BLaER1 (cell line): ENCODE results near the gene XYLT1.
"Not testable (repeated sequence)": the region's sequence is repeated elsewhere in the genome, so short reads cannot be mapped to it uniquely, and the experiment has no call there.

ENCODE experiments used
- H3K27ac ChIP-seq: shearing (Covaris generic); formaldehyde crosslinking; 2 replicates; pipeline ENCODE4 v1.8.1; 2022
- H3K27me3 ChIP-seq: shearing (Covaris generic); formaldehyde crosslinking; 2 replicates; pipeline ENCODE4 v1.8.1; 2022
- H3K36me3 ChIP-seq: shearing (Covaris generic); formaldehyde crosslinking; 2 replicates; pipeline ENCODE4 v1.8.1; 2022
- H3K4me1 ChIP-seq: shearing (Covaris generic); formaldehyde crosslinking; 2 replicates; pipeline ENCODE4 v1.8.1; 2022
- H3K4me2 ChIP-seq: shearing (Covaris generic); formaldehyde crosslinking; 2 replicates; pipeline ENCODE4 v1.8.1; 2022
- H3K4me3 ChIP-seq: shearing (Covaris generic); formaldehyde crosslinking; 2 replicates; pipeline ENCODE4 v1.8.1; 2022
- H3K9ac ChIP-seq: shearing (Covaris generic); formaldehyde crosslinking; 2 replicates; pipeline ENCODE4 v1.8.1; 2022
- H3K9me3 ChIP-seq: shearing (Covaris generic); formaldehyde crosslinking; 2 replicates; pipeline ENCODE4 v1.8.1; 2022
- H4K20me1 ChIP-seq: shearing (Covaris generic); formaldehyde crosslinking; 2 replicates; pipeline ENCODE4 v1.8.1; 2022
- Cebpa-rat ChIP-seq: shearing (Covaris generic); IDR thresholded peaks from 2 replicates; pipeline ENCODE4 v1.8.1; 2022

The XYLT1 gene

GRCh38 chr16:17313085-17313611 is 157.6 kb downstream of the XYLT1 start:
- Histone ChIP-seq H3K4me1 (peaks cover 53% of the 10 kb centered on the region), H3K9ac (no peak overlapping the region), H3K27me3 (no peaks in the 10 kb centered on the region), H4K20me1 (peaks cover 97% of the 10 kb centered on the region), H3K27ac (peak overlapping the region; percentile 52), H3K4me3 (no peak overlapping the region), H3K4me2 (peak overlapping the region; percentile 45), H3K9me3 (peaks cover 44% of the 10 kb centered on the region), H3K36me3 (peaks cover 69% of the 10 kb centered on the region)
- TF ChIP-seq Cebpa-rat: no peak

DNA sequence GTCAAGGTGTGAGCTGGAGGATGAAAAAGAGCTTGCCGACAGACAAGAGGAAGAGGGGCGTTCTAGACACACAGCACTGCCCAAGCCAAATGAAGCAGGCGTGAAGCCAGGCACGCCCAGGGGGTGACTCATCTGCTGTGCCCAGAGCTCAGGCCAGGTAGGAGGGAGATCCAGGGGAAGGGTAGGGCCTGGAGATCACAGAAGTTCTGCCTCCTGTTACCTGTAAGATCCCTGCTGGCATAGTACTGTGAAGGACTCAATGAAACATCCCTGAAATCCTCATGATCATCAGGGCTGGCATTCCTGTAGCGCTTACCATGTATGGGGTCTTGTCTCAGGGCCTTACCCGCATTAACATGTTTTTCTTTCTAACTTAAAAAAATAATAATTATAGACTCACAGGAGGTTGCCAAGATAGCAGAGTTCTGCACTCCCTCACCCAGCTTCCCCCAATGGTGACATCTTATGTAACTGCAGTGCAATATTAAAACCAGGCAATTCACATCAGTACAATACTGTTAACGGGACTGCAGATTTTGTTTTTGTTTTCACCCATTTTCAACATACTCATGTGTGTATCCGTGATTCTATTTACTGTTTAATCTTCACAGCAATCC is 158.6 kb downstream of the XYLT1 start:
- Histone ChIP-seq H3K9me3 (peaks cover 44% of the 10 kb centered on the region), H3K9ac (no peak overlapping the region), H3K4me1 (peaks cover 53% of the 10 kb centered on the region), H3K27me3 (no peaks in the 10 kb centered on the region), H4K20me1 (peaks cover 97% of the 10 kb centered on the region), H3K4me2 (no peak overlapping the region), H3K36me3 (peaks cover 68% of the 10 kb centered on the region), H3K27ac (no peak overlapping the region), H3K4me3 (peak overlapping the region; percentile 8; the same call in 1 of the 2 replicates)
- no peak for TF ChIP-seq Cebpa-rat

DNA sequence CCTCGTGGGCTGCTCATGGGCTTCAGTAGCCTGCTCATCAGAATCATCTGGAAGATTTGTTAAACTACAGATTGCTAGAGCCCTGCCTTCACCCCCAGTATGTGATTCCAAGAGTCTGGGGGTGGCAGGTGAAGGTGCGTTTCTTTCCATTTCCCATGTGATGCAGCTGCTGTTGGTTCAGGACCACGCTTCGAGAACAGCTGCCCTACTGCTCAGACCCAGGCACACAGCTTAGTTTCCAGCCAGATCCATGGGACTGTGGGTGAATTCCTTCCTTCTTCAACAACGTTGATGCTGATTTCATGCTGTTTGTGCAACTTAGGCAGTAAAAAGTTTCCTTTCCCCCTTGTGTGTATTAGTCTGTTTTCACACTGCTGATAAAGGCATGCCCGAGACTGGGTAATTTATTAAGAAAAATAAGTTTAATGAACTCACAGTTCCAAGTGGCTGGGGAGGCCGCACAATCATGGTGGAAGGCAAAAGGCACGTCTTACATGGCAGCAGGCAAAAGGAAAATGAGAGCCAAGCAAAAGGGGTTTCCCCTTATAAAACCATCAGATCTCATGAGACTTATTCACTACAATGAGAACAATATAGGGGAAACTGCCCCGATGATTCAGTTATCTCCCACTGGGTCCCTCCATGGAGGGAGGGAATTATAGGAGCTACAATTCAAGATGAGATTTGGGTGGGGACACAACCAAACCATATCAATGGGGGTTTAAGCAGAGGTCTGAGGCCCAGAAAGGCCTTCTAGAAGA is 159.2 kb downstream of the XYLT1 start:
- peaks cover 53% of the 10 kb centered on the region for H3K4me1 ChIP-seq
- no peak overlapping the region for H3K4me2 ChIP-seq
- H3K27me3 ChIP-seq: no peaks in the 10 kb centered on the region

DNA sequence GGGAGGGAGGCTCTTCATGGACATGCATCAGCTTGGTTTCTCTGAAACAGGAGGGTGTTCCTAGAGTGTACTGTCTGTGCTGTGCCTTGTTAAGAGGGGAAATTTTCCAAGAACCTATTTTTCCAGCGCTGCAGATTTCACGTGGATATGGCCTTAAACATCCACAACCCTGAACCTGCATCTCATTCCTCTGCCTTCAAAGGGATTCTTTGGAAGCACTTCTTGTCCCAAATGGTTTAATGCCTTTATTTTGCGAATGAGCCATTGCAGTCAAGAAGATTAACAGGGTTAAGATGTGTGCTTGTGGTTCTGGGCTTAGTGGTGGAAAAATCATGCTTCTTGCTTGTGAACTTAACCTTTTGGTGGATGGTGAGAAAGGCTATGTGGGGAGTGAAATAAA is 161.2 kb downstream of the XYLT1 start:
- Histone ChIP-seq H3K4me2 (no peak overlapping the region), H3K27ac (no peak overlapping the region), H3K9me3 (peaks cover 40% of the 10 kb centered on the region), H3K4me3 (no peak overlapping the region), H3K4me1 (peaks cover 61% of the 10 kb centered on the region), H3K27me3 (no peaks in the 10 kb centered on the region), H3K36me3 (peaks cover 55% of the 10 kb centered on the region), H3K9ac (no peak overlapping the region), H4K20me1 (peaks cover 88% of the 10 kb centered on the region)
- no peak for TF ChIP-seq Cebpa-rat

More for the DNA sequence above, 159.2 kb downstream of the XYLT1 start:
- TF ChIP-seq Cebpa-rat: no peak
- H3K4me3 ChIP-seq: no peak overlapping the region
- H3K9me3 ChIP-seq: peaks cover 44% of the 10 kb centered on the region
- peaks cover 68% of the 10 kb centered on the region for H3K36me3 ChIP-seq
- peaks cover 99% of the 10 kb centered on the region for H4K20me1 ChIP-seq
- no peak overlapping the region for H3K9ac ChIP-seq
- no peak overlapping the region for H3K27ac ChIP-seq

DNA sequence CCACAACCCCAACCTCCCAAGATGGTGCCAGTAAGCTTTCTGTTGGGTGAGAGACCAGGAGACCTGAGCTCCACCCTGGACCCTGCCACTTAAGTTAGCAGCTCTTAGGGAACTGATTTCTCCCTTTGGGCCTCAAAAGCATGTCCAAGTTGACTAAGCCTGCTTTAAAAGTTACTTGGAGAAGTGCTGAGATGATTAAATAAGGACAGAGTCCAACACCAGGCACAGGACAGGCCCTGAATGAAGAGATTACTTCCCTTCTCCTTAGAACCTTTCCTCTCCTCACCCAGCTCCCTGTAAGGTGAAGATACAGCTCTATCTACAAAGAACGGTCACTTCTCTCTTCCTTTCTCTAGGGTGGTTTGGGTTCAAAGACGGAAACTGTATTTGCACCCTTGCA is 162.6 kb downstream of the XYLT1 start:
- Histone ChIP-seq H3K9ac (no peak overlapping the region), H3K9me3 (peaks cover 28% of the 10 kb centered on the region), H3K36me3 (peaks cover 42% of the 10 kb centered on the region), H3K27me3 (no peaks in the 10 kb centered on the region), H4K20me1 (peaks cover 75% of the 10 kb centered on the region), H3K4me2 (no peak overlapping the region; the same call in 1 of the 2 replicates), H3K4me3 (no peak overlapping the region), H3K27ac (0 out of 2 replicates have a peak overlapping the region, but pooled peaks have one; percentile 3), H3K4me1 (peaks cover 61% of the 10 kb centered on the region)
- TF ChIP-seq Cebpa-rat: no peak

GRCh38 chr16:17307504-17307903 is 163.3 kb downstream of the XYLT1 start:
- Histone ChIP-seq H3K4me2 (no peak overlapping the region), H3K27me3 (no peaks in the 10 kb centered on the region), H3K36me3 (peaks cover 35% of the 10 kb centered on the region), H3K4me1 (peaks cover 63% of the 10 kb centered on the region), H3K4me3 (no peak overlapping the region), H3K27ac (no peak overlapping the region), H3K9ac (no peak overlapping the region), H4K20me1 (peaks cover 72% of the 10 kb centered on the region), H3K9me3 (peaks cover 21% of the 10 kb centered on the region)
- TF ChIP-seq Cebpa-rat: no peak

- peaks cover 14% of the 10 kb centered on the region for H3K9me3 ChIP-seq
- no peak overlapping the region for H3K27ac ChIP-seq
- TF ChIP-seq Cebpa-rat: no peak
- H3K27me3 ChIP-seq: no peaks in the 10 kb centered on the region
- no peak overlapping the region for H3K4me3 ChIP-seq
- H3K36me3 ChIP-seq: peaks cover 27% of the 10 kb centered on the region
- no peak overlapping the region for H3K9ac ChIP-seq
- peak overlapping the region; percentile 74; the same call in 1 of the 2 replicates for H3K4me2 ChIP-seq
- H4K20me1 ChIP-seq: peaks cover 72% of the 10 kb centered on the region
- H3K4me1 ChIP-seq: peaks cover 70% of the 10 kb centered on the region
Measured at GRCh38 chr16:17306745-17307144, 164.0 kb downstream of the XYLT1 start.

GRCh38 chr16:17306211-17306610 is 164.5 kb downstream of the XYLT1 start:
- H3K36me3 ChIP-seq: peaks cover 22% of the 10 kb centered on the region
- H3K9ac ChIP-seq: peak overlapping the region; percentile 67; the same call in 1 of the 2 replicates
- not testable (repeated sequence) for H3K27me3 ChIP-seq, H3K9me3 ChIP-seq, H3K4me3 ChIP-seq
- H3K27ac ChIP-seq: peak overlapping the region; percentile 75
- H4K20me1 ChIP-seq: peaks cover 72% of the 10 kb centered on the region
- H3K4me1 ChIP-seq: peaks cover 76% of the 10 kb centered on the region
- peak overlapping the region; percentile 74 for H3K4me2 ChIP-seq

GRCh38 chr16:17305694-17306093 is 165.1 kb downstream of the XYLT1 start:
- H3K4me1 ChIP-seq: peaks cover 81% of the 10 kb centered on the region
- H3K27ac ChIP-seq: peak overlapping the region; percentile 75
- peak overlapping the region; percentile 74 for H3K4me2 ChIP-seq
- H3K36me3 ChIP-seq: peaks cover 17% of the 10 kb centered on the region
- H3K4me3 ChIP-seq: no peak overlapping the region
- H3K9ac ChIP-seq: peak overlapping the region; percentile 67
- no peaks in the 10 kb centered on the region for H3K27me3 ChIP-seq
- H4K20me1 ChIP-seq: peaks cover 72% of the 10 kb centered on the region
- no peak for TF ChIP-seq Cebpa-rat
- 0 out of 2 replicates have a peak, but pooled peaks cover 3% of the 10 kb centered on the region for H3K9me3 ChIP-seq
